ENCODE results near the gene MYL10. TPM values are rescaled to one million over a fixed set of nuclear protein-coding genes. Genes with fewer than 3 reads are reported as not detected.

The MYL10 gene
- total RNA-seq, 1 donor, result not detected

GRCh38 chr7:101622609-101623173 is 6.4 kb downstream of the MYL10 start:
- Histone ChIP-seq H3K79me2 (ENCODE audit: insufficient read depth, low read length) (no peaks in the 10 kb centered on the region), H3K4me3 (ENCODE audit: insufficient read depth, low read length) (no peak overlapping the region), H3K36me3 (ENCODE audit: insufficient read depth, low read length) (no peaks in the 10 kb centered on the region), H3K9me3 (ENCODE audit: low read depth, low read length) (no peaks in the 10 kb centered on the region), H3K4me1 (ENCODE audit: insufficient read depth, low read length) (peaks cover 7% of the 10 kb centered on the region), H2AFZ (ENCODE audit: low read length) (no peak overlapping the region), H3K4me2 (ENCODE audit: insufficient read depth, low read length) (no peak overlapping the region), H3K27me3 (ENCODE audit: insufficient read depth, low read length) (peaks cover 4% of the 10 kb centered on the region), H3K27ac (ENCODE audit: low read depth, low read length) (no peak overlapping the region), H4K20me1 (ENCODE audit: insufficient read depth, low read length) (no peaks in the 10 kb centered on the region)
- no peak for TF ChIP-seq CTCF (IDR thresholded peaks at IDR 0.05; ENCODE audit: extremely low read depth, low read depth, low read length)
- DNase-seq (ENCODE audit: insufficient read length, low spot score, missing footprints), result peak; percentile 79

GRCh38 chr7:101620991-101621390 is 8.1 kb downstream of the MYL10 start:
- Histone ChIP-seq H3K79me2 (ENCODE audit: insufficient read depth, low read length) (no peaks in the 10 kb centered on the region), H3K27ac (ENCODE audit: low read depth, low read length) (no peak overlapping the region), H3K9me3 (ENCODE audit: low read depth, low read length) (no peaks in the 10 kb centered on the region), H2AFZ (ENCODE audit: low read length) (no peak overlapping the region), H3K36me3 (ENCODE audit: insufficient read depth, low read length) (no peaks in the 10 kb centered on the region), H3K4me1 (ENCODE audit: insufficient read depth, low read length) (peaks cover 7% of the 10 kb centered on the region), H3K4me3 (ENCODE audit: insufficient read depth, low read length) (no peak overlapping the region), H4K20me1 (ENCODE audit: insufficient read depth, low read length) (no peaks in the 10 kb centered on the region), H3K4me2 (ENCODE audit: insufficient read depth, low read length) (no peak overlapping the region), H3K27me3 (ENCODE audit: insufficient read depth, low read length) (peaks cover 4% of the 10 kb centered on the region)
- peak; percentile 81 for DNase-seq (ENCODE audit: insufficient read length, low spot score, missing footprints)
- TF ChIP-seq CTCF (IDR thresholded peaks at IDR 0.05; ENCODE audit: extremely low read depth, low read depth, low read length), result no peak

- Histone ChIP-seq H4K20me1 (ENCODE audit: insufficient read depth, low read length) (no peaks in the 10 kb centered on the region), H3K79me2 (ENCODE audit: insufficient read depth, low read length) (no peaks in the 10 kb centered on the region), H3K36me3 (ENCODE audit: insufficient read depth, low read length) (no peaks in the 10 kb centered on the region), H3K27ac (ENCODE audit: low read depth, low read length) (no peak overlapping the region), H3K9me3 (ENCODE audit: low read depth, low read length) (no peaks in the 10 kb centered on the region), H3K27me3 (ENCODE audit: insufficient read depth, low read length) (peaks cover 4% of the 10 kb centered on the region), H2AFZ (ENCODE audit: low read length) (no peak overlapping the region), H3K4me1 (ENCODE audit: insufficient read depth, low read length) (peaks cover 7% of the 10 kb centered on the region), H3K4me3 (ENCODE audit: insufficient read depth, low read length) (no peak overlapping the region), H3K4me2 (ENCODE audit: insufficient read depth, low read length) (no peak overlapping the region)
- no peak for TF ChIP-seq CTCF (IDR thresholded peaks at IDR 0.05; ENCODE audit: extremely low read depth, low read depth, low read length)
- DNase-seq (ENCODE audit: insufficient read length, low spot score, missing footprints), result peak; percentile 58
Measured at GRCh38 chr7:101620395-101620794, 8.7 kb downstream of the MYL10 start.

GRCh38 chr7:101618916-101619315 is 10.2 kb downstream of the MYL10 start:
- no peak overlapping the region for H3K4me3 ChIP-seq (ENCODE audit: insufficient read depth, low read length)
- TF ChIP-seq CTCF (IDR thresholded peaks at IDR 0.05; ENCODE audit: extremely low read depth, low read depth, low read length), result no peak
- no peaks in the 10 kb centered on the region for H3K36me3 ChIP-seq (ENCODE audit: insufficient read depth, low read length)

More at GRCh38 chr7:101618916-101619315, 10.2 kb downstream of the MYL10 start:
- Histone ChIP-seq H3K27me3 (ENCODE audit: insufficient read depth, low read length) (no peaks in the 10 kb centered on the region), H3K4me1 (ENCODE audit: insufficient read depth, low read length) (peaks cover 11% of the 10 kb centered on the region), H3K79me2 (ENCODE audit: insufficient read depth, low read length) (no peaks in the 10 kb centered on the region), H3K4me2 (ENCODE audit: insufficient read depth, low read length) (no peak overlapping the region), H3K27ac (ENCODE audit: low read depth, low read length) (no peak overlapping the region), H4K20me1 (ENCODE audit: insufficient read depth, low read length) (no peaks in the 10 kb centered on the region), H2AFZ (ENCODE audit: low read length) (no peak overlapping the region), H3K9me3 (ENCODE audit: low read depth, low read length) (no peaks in the 10 kb centered on the region)
- DNase-seq (ENCODE audit: insufficient read length, low spot score, missing footprints), result peak; percentile 85
